GM21423 (cell line): ENCODE results near the gene SCUBE3.
A peak's percentile ranks its signal among the peaks of the same experiment; 100 is the strongest.

Experiments used
- ATAC-seq: cut with Tn5 transposase; IDR thresholded peaks from one replicate; pipeline ENCODE4 v1.9.1; 2021; ENCODE audit warnings: mild to moderate bottlenecking, moderate library complexity; ENCODE audit not compliant: unreplicated experiment

SCUBE3 gene

DNA sequence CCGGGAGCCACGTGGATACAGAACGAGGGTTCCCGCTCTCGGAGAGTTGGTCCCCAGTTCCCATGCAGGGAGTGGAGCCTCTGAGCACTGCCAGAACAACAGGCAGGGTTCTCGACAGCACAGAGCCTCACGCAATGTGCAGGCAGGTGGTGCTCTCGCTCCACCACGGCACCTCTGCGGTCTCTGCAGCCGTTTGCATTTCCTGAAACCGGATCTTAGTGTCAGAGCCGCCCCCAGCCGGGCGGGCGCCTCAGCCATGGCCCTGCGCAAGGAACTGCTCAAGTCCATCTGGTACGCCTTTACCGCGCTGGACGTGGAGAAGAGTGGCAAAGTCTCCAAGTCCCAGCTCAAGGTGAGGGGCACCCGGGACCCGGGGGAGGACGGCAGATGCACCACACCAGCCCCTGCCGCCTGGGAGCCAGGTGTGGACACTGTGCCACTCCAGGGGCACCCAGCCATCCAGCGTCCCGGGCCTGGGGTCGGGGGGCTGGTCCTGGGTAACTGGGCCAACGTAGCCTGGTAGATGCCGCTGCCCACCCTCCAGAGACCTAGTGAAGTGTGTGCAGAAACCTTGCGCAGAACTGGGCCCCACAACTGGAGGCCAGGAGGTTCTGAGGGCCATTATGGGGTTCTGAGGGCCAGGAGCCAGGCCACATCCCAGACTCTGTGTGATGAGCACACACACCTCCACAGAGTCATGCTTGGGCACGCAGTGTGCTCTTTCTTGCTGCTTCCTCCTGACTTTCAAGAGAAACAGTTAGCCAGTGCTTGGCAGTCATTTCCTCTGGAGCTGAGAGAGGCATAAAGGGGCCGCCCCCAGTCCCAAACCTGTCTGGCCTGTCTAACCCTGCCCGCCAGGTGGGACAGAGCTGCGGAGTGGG is 84.1 kb downstream of the SCUBE3 start, which contains the start of gene DEF6:
Gene DEF6, plus strand, starts transcription at position 218 of the 881 bp plus-strand sequence. Its CDS starts 39 bp downstream, at position 257.
- ATAC-seq: peak; percentile 62

DNA sequence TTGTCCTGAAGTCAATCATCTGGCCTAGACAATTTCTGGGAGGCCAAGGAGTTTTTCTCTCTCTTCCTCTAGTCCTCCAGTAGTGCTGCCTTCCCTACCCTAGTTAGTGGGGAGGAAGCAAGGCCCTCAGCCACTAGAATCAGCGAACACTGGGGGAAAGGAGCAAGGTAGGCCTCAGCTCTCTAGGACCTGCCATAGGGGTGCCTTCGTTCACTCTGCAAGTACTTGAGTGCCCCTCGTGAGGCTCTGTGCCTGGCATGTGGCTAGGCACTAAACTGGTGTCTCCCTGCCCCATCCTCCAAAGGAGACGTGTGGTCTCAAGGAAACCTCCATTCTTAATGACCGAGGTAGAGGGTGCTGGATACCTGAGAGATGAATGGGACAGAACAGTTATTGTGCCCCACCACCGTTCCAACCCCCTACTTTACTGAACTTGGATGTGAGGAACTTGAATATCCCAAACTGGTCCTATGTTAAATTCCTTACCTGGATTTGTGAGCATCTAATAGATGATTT is 84.9 kb downstream of the SCUBE3 start:
- no peak for ATAC-seq

DNA sequence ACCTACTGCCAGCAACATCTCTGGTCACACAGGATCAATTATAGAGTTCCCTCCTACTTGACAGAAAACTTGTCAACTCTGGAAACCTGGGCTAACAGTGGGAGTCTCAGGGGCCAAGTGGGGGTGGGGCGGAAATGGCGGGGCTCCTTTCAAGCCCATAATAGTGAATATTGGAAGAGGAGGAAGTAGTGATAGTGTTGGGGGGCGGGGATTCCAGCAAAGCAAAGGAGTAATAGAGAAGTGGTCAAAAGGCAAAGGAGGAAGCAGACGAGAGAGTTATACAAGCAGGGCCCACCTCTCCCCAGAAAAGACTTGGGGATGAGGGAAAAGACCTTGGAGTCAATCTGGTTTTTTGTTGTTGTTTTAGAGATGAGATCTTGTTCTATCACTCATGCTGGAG is 85.9 kb downstream of the SCUBE3 start:
- ATAC-seq: no peak

DNA sequence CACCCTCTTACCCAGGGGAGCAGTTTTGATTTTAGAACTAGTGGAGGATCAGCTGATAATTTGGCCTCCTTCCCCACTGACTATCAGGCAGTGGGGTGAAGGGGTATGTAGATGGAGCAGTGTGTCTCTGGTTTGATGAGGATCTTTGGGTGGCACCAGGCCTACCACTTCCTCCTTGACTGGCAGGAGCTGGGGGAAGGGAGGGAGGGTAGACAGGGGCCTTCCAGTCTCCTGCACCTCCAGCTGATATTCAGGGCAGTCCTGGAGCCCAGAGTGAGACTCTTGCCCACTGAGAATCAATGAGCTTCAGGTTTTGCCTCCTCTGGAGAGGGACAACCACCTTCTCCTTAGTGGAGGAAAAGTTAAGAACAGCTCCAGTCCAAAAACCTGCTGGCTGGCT is 87.1 kb downstream of the SCUBE3 start:
- no peak for ATAC-seq
